H1 (cell line): Measurements from ENCODE around the gene FHAD1. TPM values are rescaled to one million over a fixed set of nuclear protein-coding genes. Genes with fewer than 3 reads are reported as not detected.

Experiments used
- CTCF ChIA-PET: fragments of 300-600 bp; sonication (Branson Sonifier 250); formaldehyde crosslinking; loops from one replicate; lab custom pipeline; 2021; ENCODE audit not compliant: partially characterized antibody; lab: Charles Lee
- POLR2A ChIA-PET: fragments of 300-600 bp; sonication (Branson Sonifier 250); formaldehyde crosslinking; loops from one replicate; lab custom pipeline; 2021; ENCODE audit warnings: inconsistent platforms; ENCODE audit not compliant: partially characterized antibody; lab: Charles Lee
- DNase-seq, 2 experiments: peaks; one replicate each; pipeline versions ENCODE4 v3.0.0 to v3.0.0-alpha.2; 2010 to 2022; ENCODE audit warnings: low spot score in 2 of 2, low read depth in 1 of 2, mixed read lengths in 1 of 2
- FAIRE-seq: peaks from 2 replicates; lab custom pipeline; 2011; peaks lifted over from hg19 to GRCh38; lab: Jason Lieb, UNC
- H2AFZ ChIP-seq: 2 replicates; pipeline ENCODE4 v1.8.1; 2012; ENCODE audit warnings: low read length, inconsistent platforms
- H2AK5ac ChIP-seq: 2 replicates; pipeline ENCODE4 v1.6.1; 2013; ENCODE audit warnings: low read depth, low read length
- H2BK120ac ChIP-seq: replicated peaks from 2 replicates; pipeline ENCODE3; 2013; ENCODE audit warnings: low read depth, low read length, inconsistent platforms
- H2BK12ac ChIP-seq: 2 replicates; pipeline ENCODE4 v1.6.1; 2013; ENCODE audit warnings: low read depth, low read length
- H2BK15ac ChIP-seq: 2 replicates; pipeline ENCODE4 v1.6.1; 2013; ENCODE audit warnings: low read length
- H2BK20ac ChIP-seq: 2 replicates; pipeline ENCODE4 v1.6.1; 2013; ENCODE audit warnings: low read length
- H2BK5ac ChIP-seq: 2 replicates; pipeline ENCODE4 v1.6.1; 2013; ENCODE audit warnings: low read depth, low read length
- H3K14ac ChIP-seq: 2 replicates; pipeline ENCODE4 v1.6.1; 2013; ENCODE audit warnings: inconsistent platforms; ENCODE audit not compliant: insufficient read length
- H3K18ac ChIP-seq: 2 replicates; pipeline ENCODE4 v1.6.1; 2013; ENCODE audit warnings: low read length; ENCODE audit errors: extremely low read depth
- H3K23ac ChIP-seq: 2 replicates; pipeline ENCODE4 v1.6.1; 2013; ENCODE audit warnings: inconsistent platforms; ENCODE audit not compliant: insufficient read length
- H3K23me2 ChIP-seq: 2 replicates; pipeline ENCODE4 v1.6.1; 2013; ENCODE audit warnings: low read depth, low read length
- H3K27ac ChIP-seq: 2 replicates; pipeline ENCODE4 v1.6.1; 2011; ENCODE audit warnings: low read depth, low read length, inconsistent platforms
- H3K27me3 ChIP-seq, 4 experiments: replicated peaks in 1 of 4; 1 replicate in 1 of 4; 2 replicates in 3 of 4; pipeline versions ENCODE4 v1.6.1 to v1.8.1; 2011 to 2013; ENCODE audit warnings: low read length in 3 of 4, mild to moderate bottlenecking in 3 of 4, inconsistent platforms in 2 of 4, mixed read lengths in 2 of 4, moderate library complexity in 1 of 4; ENCODE audit not compliant: control insufficient read depth in 3 of 4, insufficient read depth in 3 of 4; ENCODE audit errors: extremely low read depth in 1 of 4
- H3K36me3 ChIP-seq, 4 experiments: 2 replicates each; pipeline versions ENCODE4 v1.6.1 to v1.8.1; 2011 to 2013; ENCODE audit warnings: mild to moderate bottlenecking in 4 of 4, low read length in 3 of 4, moderate library complexity in 2 of 4, control low read depth in 1 of 4, inconsistent platforms in 1 of 4; ENCODE audit not compliant: insufficient read depth in 4 of 4, control insufficient read depth in 2 of 4
- H3K4ac ChIP-seq: replicated peaks from 2 replicates; pipeline ENCODE3; 2013; ENCODE audit warnings: low read length, low read depth, mixed read lengths, inconsistent platforms; ENCODE audit not compliant: insufficient read length
- H3K4me1 ChIP-seq, 4 experiments: replicated peaks in 1 of 4; 1 replicate in 1 of 4; 2 replicates in 3 of 4; pipeline versions ENCODE4 v1.6.1 to v1.8.1; 2011 to 2013; ENCODE audit warnings: low read length in 3 of 4, inconsistent platforms in 2 of 4, mixed read lengths in 1 of 4; ENCODE audit not compliant: insufficient read depth in 4 of 4, control insufficient read depth in 3 of 4
- H3K4me2 ChIP-seq, 2 experiments: 2 replicates each; pipeline versions ENCODE4 v1.6.1 to v1.8.1; 2011 to 2013; ENCODE audit warnings: low read depth in 2 of 2, low read length in 2 of 2, control low read depth in 1 of 2, inconsistent platforms in 1 of 2, mild to moderate bottlenecking in 1 of 2; ENCODE audit not compliant: insufficient read depth in 1 of 2
- H3K4me3 ChIP-seq, 4 experiments: fragments of 200-600, 300-600 bp in 1 of 4; sonication (generic), shearing (Covaris generic), sonication (Bioruptor Twin) in 1 of 4; 2 replicates each; pipeline versions ENCODE4 v1.5.1 to v1.8.1; 2011 to 2016; ENCODE audit warnings: low read length in 4 of 4, low read depth in 3 of 4, control low read depth in 2 of 4, inconsistent platforms in 2 of 4, mild to moderate bottlenecking in 2 of 4, mixed read lengths in 1 of 4, moderate library complexity in 1 of 4; ENCODE audit not compliant: insufficient read depth in 2 of 4; ENCODE audit errors: extremely low read depth in 1 of 4
- H3K56ac ChIP-seq: replicated peaks from 2 replicates; pipeline ENCODE3; 2013; ENCODE audit warnings: low read depth, mild to moderate bottlenecking, mixed read lengths, low read length, inconsistent platforms; ENCODE audit not compliant: insufficient read length
- H3K79me1 ChIP-seq: 2 replicates; pipeline ENCODE4 v1.6.1; 2013; ENCODE audit warnings: low read depth, low read length, control low read depth
- H3K79me2 ChIP-seq, 2 experiments: 2 replicates each; pipeline versions ENCODE4 v1.6.1 to v1.8.1; 2012 to 2013; ENCODE audit warnings: low read length in 2 of 2, mild to moderate bottlenecking in 2 of 2, inconsistent platforms in 1 of 2; ENCODE audit not compliant: insufficient read depth in 2 of 2, control insufficient read depth in 1 of 2
- H3K9ac ChIP-seq, 4 experiments: replicated peaks in 1 of 4; 1 replicate in 1 of 4; 2 replicates in 3 of 4; pipeline versions ENCODE4 v1.6.1 to v1.8.1; 2011 to 2013; ENCODE audit warnings: low read depth in 3 of 4, low read length in 3 of 4, control low read depth in 2 of 4, mild to moderate bottlenecking in 2 of 4, moderate library complexity in 2 of 4, inconsistent platforms in 1 of 4; ENCODE audit errors: extremely low read depth in 1 of 4
- H3K9me3 ChIP-seq, 2 experiments: 2 replicates each; pipeline versions ENCODE4 v1.6.1 to v1.8.1; 2012 to 2013; ENCODE audit warnings: mild to moderate bottlenecking in 2 of 2, moderate library complexity in 2 of 2, control low read depth in 1 of 2, inconsistent platforms in 1 of 2, low read depth in 1 of 2, low read length in 1 of 2, mixed read lengths in 1 of 2; ENCODE audit not compliant: insufficient read depth in 2 of 2
- H4K20me1 ChIP-seq, 2 experiments: replicated peaks in 1 of 2; 2 replicates each; pipeline versions ENCODE3 to v1.8.1; 2011 to 2013; ENCODE audit warnings: inconsistent platforms in 2 of 2, low read length in 2 of 2, mild to moderate bottlenecking in 1 of 2; ENCODE audit not compliant: insufficient read depth in 2 of 2, control insufficient read depth in 1 of 2
- H4K5ac ChIP-seq: 2 replicates; pipeline ENCODE4 v1.6.1; 2013; ENCODE audit warnings: low read length, low read depth, mixed read lengths, inconsistent platforms; ENCODE audit not compliant: insufficient read length
- H4K8ac ChIP-seq: 2 replicates; pipeline ENCODE4 v1.8.0; 2013; ENCODE audit warnings: mild to moderate bottlenecking, moderate library complexity, low read length, inconsistent platforms; ENCODE audit not compliant: insufficient read depth; ENCODE audit errors: extremely low read depth
- H4K91ac ChIP-seq: replicated peaks from 2 replicates; pipeline ENCODE3; 2013; ENCODE audit warnings: low read length, mixed read lengths, inconsistent platforms; ENCODE audit not compliant: insufficient read length
- BACH1 ChIP-seq: IDR thresholded peaks from 2 replicates; pipeline ENCODE4 v1.6.1; 2012; ENCODE audit warnings: low read length, improper control_type of control experiment
- JUN ChIP-seq: IDR thresholded peaks from 2 replicates; pipeline ENCODE4 v1.6.1; 2011; ENCODE audit warnings: low read depth, mild to moderate bottlenecking, improper control_type of control experiment, low read length
- POLR2AphosphoS5 ChIP-seq: IDR thresholded peaks from 2 replicates; pipeline ENCODE4 v1.6.1; 2011; ENCODE audit warnings: low read depth, low read length
- SIX5 ChIP-seq: IDR thresholded peaks from 2 replicates; pipeline ENCODE4 v1.6.1; 2011; ENCODE audit warnings: mild to moderate bottlenecking, low read depth, low read length
- WGBS, 2 experiments: shearing (Covaris generic) in 1 of 2; methylation state at CpG; one replicate each; pipeline versions ENCODE4 v1.1.6 to v1.1.7; 2013 to 2015; ENCODE audit warnings: low lambda C conversion rate in 2 of 2, mixed read lengths in 2 of 2, inconsistent platforms in 1 of 2, low coverage in 1 of 2, missing lambda C conversion rate in 1 of 2; ENCODE audit not compliant: insufficient replicate concordance in 2 of 2, insufficient coverage in 1 of 2, insufficient read length in 1 of 2; ENCODE audit errors: extremely low coverage in 1 of 2, missing lambda C conversion rate in 1 of 2; 5-methylcytosine and 5-hydroxymethylcytosine counted together
- polyA plus RNA-seq, 7 experiments: library from polyadenylated mRNA; depleted of rRNA in 3 of 7; stranded (reverse) in 5 of 7; unstranded in 2 of 7; fragments of >200 nt in 5 of 7; fragments of 200-250 nt in 2 of 7; gene quantifications; 1 replicate in 5 of 7; 2 replicates in 1 of 7; 4 replicates in 1 of 7; pipeline versions ENCODE4 v1.2.1 to v1.2.3, GENCODE V29; 2011 to 2013; ENCODE audit warnings: missing spikeins in 2 of 7, mixed read lengths in 2 of 7
- total RNA-seq: library from RNA; stranded (reverse); fragmentation: NEBNext Ultra II Directional; extraction: Animal tissue kit (Norgen Biotek cat#: 25700); gene quantifications from 2 replicates; pipeline ENCODE4 v1.2.1, GENCODE V29; 2021

Gene FHAD1
- total and polyA plus RNA-seq, 2 of the 8 experiments (the other 6 are each of a cell fraction or from before 2014, with no cell fraction given), result 0.39 to 0.69 TPM

DNA sequence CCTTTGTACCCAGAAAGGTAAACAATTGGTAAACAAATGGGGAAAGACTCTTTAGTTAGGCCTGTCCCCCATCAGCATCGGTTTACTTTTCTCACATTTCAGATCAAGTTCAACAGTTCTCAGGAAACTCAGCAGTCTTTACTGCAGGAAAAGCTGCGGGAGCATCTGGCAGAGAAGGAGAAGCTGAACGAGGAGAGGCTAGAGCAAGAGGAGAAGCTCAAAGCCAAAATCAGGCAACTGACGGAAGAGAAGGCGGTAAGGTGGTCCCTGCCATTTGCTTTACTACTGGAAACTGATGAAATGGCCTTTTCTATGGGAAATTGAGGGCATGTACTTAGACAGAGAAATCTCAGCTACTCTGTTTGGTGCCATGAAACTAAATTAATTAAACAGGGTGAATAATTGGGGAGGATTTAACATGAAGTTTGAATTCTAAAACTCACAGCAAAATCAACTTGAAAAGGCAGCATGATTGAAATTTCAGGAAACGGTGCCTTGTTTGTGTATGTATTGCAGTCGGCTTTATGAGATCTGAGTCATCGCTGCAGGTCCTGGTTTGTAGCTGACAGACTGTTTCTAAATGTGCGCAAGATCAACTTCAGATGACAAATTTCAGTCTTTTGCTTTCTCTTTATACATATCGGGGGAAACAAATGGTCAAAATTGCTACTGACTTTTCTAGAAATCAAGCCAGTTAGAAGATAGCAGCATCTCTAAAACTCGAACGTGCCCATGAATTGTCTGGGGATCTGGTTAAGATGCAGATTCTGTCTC is 94.8 kb downstream of the FHAD1 start:
- no peak overlapping the region for H3K4me2 ChIP-seq
- no peak overlapping the region for H2AFZ ChIP-seq

More for the DNA sequence above, 94.8 kb downstream of the FHAD1 start:
- no peak overlapping the region for H3K56ac ChIP-seq
- H3K23ac ChIP-seq, result no peak overlapping the region
- H3K27me3 ChIP-seq, result no peaks in the 10 kb centered on the region
- no peak overlapping the region for H3K4ac ChIP-seq
- ChIA-PET CTCF (interaction anchor here (0.7 to 1.3 kb wide), 4 partner anchors 19 to 90 kb away, joined by 3 to 6 read pairs (median 3); no protein-coding TSS in a partner anchor), POLR2A (interaction anchor here (1.2 to 1.3 kb wide), 2 partner anchors 10 to 11 kb away, joined by 3 read pairs; no protein-coding TSS in a partner anchor)
- no peak overlapping the region for H3K18ac ChIP-seq
- WGBS, 2 experiments, result 90% methylated on average over 12 of the region's 12 CpGs; no CpG with 5 or more reads in 1 of the 2 experiments
- no peak overlapping the region for H2BK12ac ChIP-seq
- H2BK15ac ChIP-seq, result no peak overlapping the region
- H2BK20ac ChIP-seq, result no peak overlapping the region
- no peaks in the 10 kb centered on the region for H3K36me3 ChIP-seq
- H3K79me1 ChIP-seq, result no peaks in the 10 kb centered on the region
- H3K4me3 ChIP-seq, result no peak overlapping the region
- no peak overlapping the region for H4K91ac ChIP-seq
- no peaks in the 10 kb centered on the region for H3K9me3 ChIP-seq
- TF ChIP-seq POLR2AphosphoS5 (no peak), SIX5 (no peak), BACH1 (no peak), JUN (no peak)
- H4K5ac ChIP-seq, result no peak overlapping the region
- H3K9ac ChIP-seq, result no peak overlapping the region
- no peak overlapping the region for H2BK120ac ChIP-seq
- H2AK5ac ChIP-seq, result no peak overlapping the region
- H3K23me2 ChIP-seq, result no peaks in the 10 kb centered on the region
- no peak overlapping the region for H4K8ac ChIP-seq
- H3K14ac ChIP-seq, result no peak overlapping the region
- no peak overlapping the region for H3K27ac ChIP-seq
- H2BK5ac ChIP-seq, result no peak overlapping the region
- no peak for FAIRE-seq
- H4K20me1 ChIP-seq, result no peaks in the 10 kb centered on the region
- DNase-seq, result no peak
- no peaks in the 10 kb centered on the region; a peak in 1 of 7 replicates for H3K4me1 ChIP-seq
- no peaks in the 10 kb centered on the region for H3K79me2 ChIP-seq
